NT2/D1 (cell line): ENCODE results near the gene KRTAP10-7.
"Not testable (repeated sequence)": the region's sequence is repeated elsewhere in the genome, so short reads cannot be mapped to it uniquely, and the experiment has no call there.

Experiments used
- DNase-seq: peaks from one replicate; pipeline ENCODE4 v3.0.0-alpha.2; 2011; ENCODE audit warnings: low read depth, low spot score
- H3K27me3 ChIP-seq: 2 replicates; pipeline ENCODE4 v1.6.0; 2011; ENCODE audit warnings: mild to moderate bottlenecking; ENCODE audit not compliant: insufficient read length, insufficient read depth
- H3K36me3 ChIP-seq: 2 replicates; pipeline ENCODE4 v1.6.1; 2011; ENCODE audit warnings: mild to moderate bottlenecking, low read length, mixed read lengths; ENCODE audit not compliant: insufficient read depth, insufficient read length
- H3K4me1 ChIP-seq: 2 replicates; pipeline ENCODE4 v1.5.1; 2011; ENCODE audit not compliant: insufficient read depth, insufficient read length
- H3K4me3 ChIP-seq: 2 replicates; pipeline ENCODE4 v1.5.1; 2011; ENCODE audit warnings: low read depth; ENCODE audit not compliant: insufficient read length
- H3K9ac ChIP-seq: 2 replicates; pipeline ENCODE4 v1.6.0; 2011; ENCODE audit warnings: low read depth; ENCODE audit not compliant: insufficient read length
- H3K9me3 ChIP-seq: 2 replicates; pipeline ENCODE4 v1.5.1; 2011; ENCODE audit warnings: mild to moderate bottlenecking, low read length; ENCODE audit not compliant: insufficient read depth
- SUZ12 ChIP-seq: IDR thresholded peaks from 2 replicates; pipeline ENCODE4 v1.6.1; 2011; ENCODE audit not compliant: insufficient read length, insufficient read depth; ENCODE audit errors: extremely low read depth
- YY1 ChIP-seq: IDR thresholded peaks from 2 replicates; pipeline ENCODE4 v1.6.1; 2011; ENCODE audit not compliant: insufficient read length, insufficient read depth
- ZNF274 ChIP-seq: IDR thresholded peaks from 2 replicates; pipeline ENCODE4 v1.6.1; 2011; ENCODE audit warnings: mild to moderate bottlenecking, low read depth, low read length

The KRTAP10-7 gene, protein sequence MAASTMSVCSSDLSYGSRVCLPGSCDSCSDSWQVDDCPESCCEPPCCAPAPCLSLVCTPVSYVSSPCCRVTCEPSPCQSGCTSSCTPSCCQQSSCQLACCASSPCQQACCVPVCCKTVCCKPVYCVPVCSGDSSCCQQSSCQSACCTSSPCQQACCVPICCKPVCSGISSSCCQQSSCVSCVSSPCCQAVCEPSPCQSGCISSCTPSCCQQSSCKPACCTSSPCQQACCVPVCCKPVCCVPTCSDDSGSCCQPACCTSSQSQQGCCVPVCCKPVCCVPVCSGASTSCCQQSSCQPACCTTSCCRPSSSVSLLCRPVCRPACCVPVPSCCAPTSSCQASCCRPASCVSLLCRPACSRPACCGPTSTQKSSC

DNA sequence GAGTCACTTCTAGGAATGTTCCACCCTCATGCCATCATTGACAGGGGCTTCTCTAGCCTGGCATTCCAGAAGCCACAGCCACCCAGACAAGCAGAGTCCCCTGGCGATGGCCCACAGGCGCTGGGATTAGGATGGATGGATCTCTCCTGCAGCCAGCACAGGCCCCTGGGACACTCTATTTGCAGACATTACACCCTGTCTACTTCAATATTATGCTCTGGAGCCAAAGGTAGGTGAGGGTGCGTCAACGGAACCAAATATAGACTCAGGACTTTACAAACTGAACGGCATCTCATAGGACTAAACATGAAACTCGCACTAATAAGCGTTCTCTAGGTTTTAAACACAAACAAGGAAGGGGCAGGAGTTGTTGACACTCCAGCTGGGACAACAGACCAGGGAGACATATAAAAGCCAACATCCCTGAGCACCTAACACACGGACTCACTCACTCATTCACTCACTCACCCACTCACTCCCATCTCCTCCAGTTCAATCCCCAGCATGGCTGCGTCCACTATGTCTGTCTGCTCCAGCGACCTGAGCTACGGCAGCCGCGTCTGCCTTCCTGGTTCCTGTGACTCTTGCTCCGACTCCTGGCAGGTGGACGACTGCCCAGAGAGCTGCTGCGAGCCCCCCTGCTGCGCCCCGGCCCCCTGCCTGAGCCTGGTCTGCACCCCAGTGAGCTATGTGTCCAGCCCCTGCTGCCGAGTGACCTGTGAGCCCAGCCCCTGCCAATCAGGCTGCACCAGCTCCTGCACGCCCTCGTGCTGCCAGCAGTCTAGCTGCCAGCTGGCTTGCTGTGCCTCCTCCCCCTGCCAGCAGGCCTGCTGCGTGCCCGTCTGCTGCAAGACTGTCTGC, at the start of gene KRTAP10-7:
TSS of gene KRTAP10-7 (plus strand) at position 480 of the 861 bp plus-strand sequence. CDS start at position 505, 25 bp downstream.
- not testable (repeated sequence) for DNase-seq, H3K4me1 ChIP-seq, H3K9ac ChIP-seq, H3K4me3 ChIP-seq, H3K27me3 ChIP-seq, H3K36me3 ChIP-seq
- H3K9me3 ChIP-seq, result peaks cover 13% of the 10 kb centered on the region

DNA sequence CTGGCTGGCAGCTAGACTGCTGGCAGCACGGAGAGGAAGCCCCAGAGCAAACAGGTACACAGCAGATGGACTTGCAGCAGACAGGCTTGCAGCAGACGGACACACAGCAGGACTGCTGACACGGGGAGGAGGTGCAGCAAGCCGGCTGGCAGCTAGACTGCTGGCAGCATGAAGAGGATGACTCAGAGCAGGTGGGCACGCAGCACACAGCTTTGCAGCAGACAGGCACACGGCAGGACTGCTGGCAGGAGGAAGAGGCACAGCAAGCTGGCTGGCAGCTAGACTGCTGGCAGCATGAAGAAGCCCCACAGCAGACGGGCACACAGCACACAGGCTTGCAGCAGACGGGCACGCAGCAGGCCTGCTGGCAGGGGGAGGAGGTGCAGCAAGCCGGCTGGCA, 49.6 kb upstream of the KRTAP10-7 start:
- no peaks in the 10 kb centered on the region for H3K36me3 ChIP-seq
- peaks cover 27% of the 10 kb centered on the region for H3K4me1 ChIP-seq
- DNase-seq, result no peak
- no peak for TF ChIP-seq SUZ12
- TF ChIP-seq ZNF274, result no peak
- no peak for TF ChIP-seq YY1
- H3K27me3 ChIP-seq, result no peaks in the 10 kb centered on the region
- no peak overlapping the region for H3K9ac ChIP-seq
- peaks cover 11% of the 10 kb centered on the region for H3K9me3 ChIP-seq
- H3K4me3 ChIP-seq, result no peak overlapping the region

DNA sequence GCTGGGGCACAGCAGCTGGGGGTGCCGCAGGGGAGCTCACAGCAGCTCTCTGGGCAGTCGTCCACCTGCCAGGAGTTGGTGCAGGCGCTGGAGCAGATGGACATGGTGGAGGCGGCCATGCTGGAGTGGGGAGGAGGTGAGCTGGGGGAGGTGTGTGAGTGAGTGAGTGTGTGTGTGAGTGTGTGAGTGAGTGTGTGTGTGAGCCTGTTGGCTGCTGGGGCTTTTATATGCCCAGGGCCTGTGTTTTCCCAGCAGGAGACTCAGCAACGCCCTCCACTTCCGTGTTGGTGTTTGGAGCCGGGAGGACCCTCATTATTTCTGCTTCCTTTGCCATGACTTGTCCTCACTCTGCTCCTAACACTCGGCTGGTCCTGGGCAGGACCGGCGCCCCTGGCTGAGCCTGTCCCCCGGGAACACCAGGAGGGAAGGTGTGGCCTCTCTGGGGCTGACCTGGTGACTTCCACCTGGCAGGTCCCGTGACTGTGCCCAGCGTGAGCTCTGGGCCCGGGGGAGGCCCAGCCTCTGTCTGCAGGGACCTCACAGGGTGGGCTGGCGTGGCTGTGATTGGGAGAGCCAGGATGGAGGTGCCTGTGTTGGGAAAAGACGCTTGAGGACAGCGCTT, 48.9 kb upstream of the KRTAP10-7 start, which contains the start of gene KRTAP10-2:
TSS of gene KRTAP10-2 (minus strand) at position 166 of the 622 bp plus-strand sequence. CDS start at position 119, 47 bp downstream.
- no peak for DNase-seq
- H3K4me3 ChIP-seq, result no peak within 1 kb of the TSS
- no peak for TF ChIP-seq YY1
- no peak for TF ChIP-seq ZNF274
- TF ChIP-seq SUZ12, result no peak
- H3K4me1 ChIP-seq, result peaks cover 27% of the 10 kb centered on the region
- H3K27me3 ChIP-seq, result no peaks in the 10 kb centered on the region
- H3K9me3 ChIP-seq, result peaks cover 5% of the 10 kb centered on the region; the same call in 1 of the 2 replicates
- H3K36me3 ChIP-seq, result no peaks in the 10 kb centered on the region
- H3K9ac ChIP-seq, result no peak within 1 kb of the TSS

DNA sequence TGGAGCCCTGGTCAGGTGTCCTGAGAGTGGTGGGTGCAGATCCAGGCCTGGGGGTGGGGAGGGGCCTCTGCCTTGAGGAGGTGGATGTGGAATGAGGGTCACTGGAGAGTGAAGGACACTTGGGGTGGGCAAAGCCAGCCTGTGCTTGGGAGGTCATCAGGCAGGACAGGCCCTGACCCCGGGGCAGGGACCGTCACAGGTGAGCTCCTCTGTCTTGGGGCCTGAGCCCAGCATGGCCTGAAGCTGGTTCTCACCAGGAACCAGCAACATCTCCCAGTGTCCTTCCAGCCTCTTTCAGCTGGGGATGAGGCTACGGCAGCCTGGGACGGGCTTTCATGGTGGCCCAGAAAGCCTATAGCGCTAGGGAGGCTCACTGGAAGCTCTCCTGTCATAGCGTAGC, 48.3 kb upstream of the KRTAP10-7 start:
- Histone ChIP-seq H3K36me3 (no peaks in the 10 kb centered on the region), H3K4me3 (no peak overlapping the region), H3K9me3 (no peaks in the 10 kb centered on the region), H3K9ac (no peak overlapping the region), H3K4me1 (peaks cover 27% of the 10 kb centered on the region), H3K27me3 (no peaks in the 10 kb centered on the region)
- no peak for TF ChIP-seq ZNF274
- no peak for TF ChIP-seq YY1
- TF ChIP-seq SUZ12, result no peak
- no peak for DNase-seq

DNA sequence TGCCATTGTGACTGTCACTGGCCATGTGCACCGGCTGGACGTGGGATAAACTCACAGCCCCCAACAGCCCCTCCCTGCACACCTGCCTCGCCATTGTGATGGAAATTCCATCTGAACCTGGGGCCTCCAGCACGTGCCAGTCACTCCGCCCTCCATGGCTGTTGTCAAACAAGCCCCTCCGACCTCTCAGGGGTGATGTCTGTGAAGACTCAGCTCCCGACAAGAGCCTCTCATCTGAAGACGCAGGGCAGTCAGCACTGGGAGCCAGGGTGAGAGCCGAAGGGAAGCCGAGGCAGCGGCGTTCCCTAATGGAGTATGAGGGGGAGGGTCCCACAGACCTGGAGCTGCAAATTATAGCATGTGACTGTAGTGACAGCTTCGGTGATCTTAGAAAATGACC, 47.7 kb upstream of the KRTAP10-7 start:
- H3K4me1 ChIP-seq, result peaks cover 30% of the 10 kb centered on the region
- DNase-seq, result no peak
- no peaks in the 10 kb centered on the region for H3K27me3 ChIP-seq
- no peaks in the 10 kb centered on the region for H3K9me3 ChIP-seq
- TF ChIP-seq ZNF274, result no peak
- TF ChIP-seq SUZ12, result no peak
- no peak for TF ChIP-seq YY1
- H3K36me3 ChIP-seq, result no peaks in the 10 kb centered on the region
- H3K4me3 ChIP-seq, result no peak overlapping the region
- H3K9ac ChIP-seq, result no peak overlapping the region

DNA sequence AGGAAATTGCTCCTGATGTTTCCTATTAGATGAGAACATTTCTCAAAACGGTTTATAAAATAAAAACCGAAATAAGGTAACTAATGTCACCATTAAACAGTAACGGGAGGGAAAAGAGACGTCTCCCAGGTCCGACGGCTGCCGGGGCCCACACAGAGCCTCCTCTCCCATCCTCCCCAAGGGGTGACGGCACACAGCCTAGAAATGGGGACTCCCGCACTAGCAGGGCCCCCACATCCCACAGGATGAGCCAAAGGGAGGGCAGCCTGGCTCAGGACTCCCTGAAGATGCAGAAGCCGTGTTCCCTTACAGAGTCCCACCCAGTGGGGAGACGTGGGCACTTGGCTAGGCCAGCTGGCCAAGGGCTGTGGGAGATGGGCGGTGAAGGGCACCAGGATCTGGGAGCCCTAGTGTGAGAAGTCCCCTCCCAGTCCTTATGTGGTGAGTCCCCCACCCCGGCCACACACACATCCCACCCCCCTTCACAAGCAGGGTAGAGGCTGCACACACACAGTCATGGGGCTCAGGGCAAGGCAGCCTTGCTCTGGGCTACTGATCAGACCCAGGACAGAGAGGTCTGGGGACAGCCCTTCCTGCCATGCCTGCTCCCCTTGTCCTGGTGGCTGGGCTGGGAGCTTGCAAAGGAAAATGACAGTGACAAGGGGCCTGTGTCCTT, 45.1 kb upstream of the KRTAP10-7 start:
- DNase-seq, result no peak
- TF ChIP-seq YY1 (no peak), ZNF274 (no peak), SUZ12 (no peak)
- Histone ChIP-seq H3K36me3 (no peaks in the 10 kb centered on the region), H3K9me3 (no peaks in the 10 kb centered on the region), H3K4me1 (peaks cover 32% of the 10 kb centered on the region), H3K9ac (no peak overlapping the region), H3K4me3 (no peak overlapping the region), H3K27me3 (no peaks in the 10 kb centered on the region)
